Tibial nerve (tissue), 4 donors: ENCODE data around the gene SLC22A5. TPM values are rescaled to one million over a fixed set of nuclear protein-coding genes. Genes with fewer than 3 reads are reported as not detected.
"Not testable (repeated sequence)": the region's sequence is repeated elsewhere in the genome, so short reads cannot be mapped to it uniquely, and the experiment has no call there.

ENCODE experiments used
- DNase-seq, 2 donors: peaks; one replicate each; pipeline ENCODE4 v3.0.0-alpha.2; 2019; ENCODE audit warnings: low spot score in 2 of 2
- H3K27ac ChIP-seq, 4 donors: fragments of 200-600 bp; sonication (generic) in 3 of 4; one replicate each; pipeline ENCODE4 v1.5.1; 2017 to 2019; ENCODE audit warnings: mild to moderate bottlenecking in 1 of 4
- H3K27me3 ChIP-seq, 2 donors: fragments of 200-600 bp; sonication (generic) in 1 of 2; one replicate each; pipeline versions ENCODE4 v1.5.1 to v1.6.0; 2017 to 2019
- H3K36me3 ChIP-seq, 3 donors: fragments of 200-600 bp; sonication (generic); one replicate each; pipeline ENCODE4 v1.5.1; 2018 to 2019
- H3K4me1 ChIP-seq, 4 donors: fragments of 200-600 bp; sonication (generic) in 3 of 4; one replicate each; pipeline ENCODE4 v1.5.1; 2017 to 2019
- H3K4me3 ChIP-seq, 4 donors: fragments of 200-600 bp; sonication (generic) in 3 of 4; one replicate each; pipeline ENCODE4 v1.5.1; 2017 to 2019; ENCODE audit warnings: mild to moderate bottlenecking in 1 of 4, moderate library complexity in 1 of 4
- H3K9me3 ChIP-seq, 4 donors: fragments of 200-600 bp; sonication (generic) in 3 of 4; one replicate each; pipeline ENCODE4 v1.5.1; 2017 to 2019
- CTCF ChIP-seq, 5 experiments: fragments of 200-600 bp in 3 of 5; fragments of 450-650 bp in 2 of 5; sonication (generic) in 3 of 5; IDR thresholded peaks; one replicate each; pipeline ENCODE4 v1.5.1; 2016 to 2019; ENCODE audit warnings: antibody characterized with exemption in 5 of 5, mild to moderate bottlenecking in 3 of 5, moderate library complexity in 2 of 5
- EP300 ChIP-seq, 2 donors: sonication (generic); formaldehyde crosslinking; IDR thresholded peaks; one replicate each; pipeline ENCODE4 v1.6.1; 2017; ENCODE audit warnings: antibody characterized with exemption in 2 of 2, mild to moderate bottlenecking in 1 of 2
- POLR2A ChIP-seq, 2 donors: fragments of 450-650 bp; IDR thresholded peaks; one replicate each; pipeline ENCODE4 v1.6.1; 2017; ENCODE audit warnings: antibody characterized with exemption in 2 of 2, mild to moderate bottlenecking in 2 of 2, moderate library complexity in 2 of 2
- WGBS, 2 donors: methylation state at CpG; one replicate each; pipeline ENCODE4 v1.1.5; 2018; 5-methylcytosine and 5-hydroxymethylcytosine counted together
- total RNA-seq, 4 donors: library from RNA; depleted of rRNA; stranded (reverse); fragments of >200 nt; gene quantifications; one replicate each; pipeline ENCODE4 v1.1.0, GENCODE V29; 2016

SLC22A5 gene
- total RNA-seq, 4 donors from 2014 or later = 11.3 to 19.0 (median 16.3) TPM

GRCh38 chr5:132392411-132392810 lies 22.9 kb downstream of the SLC22A5 start:
- no peak overlapping the region for H3K4me3 ChIP-seq
- H3K9me3 ChIP-seq = no peaks in the 10 kb centered on the region
- H3K4me1 ChIP-seq = peaks cover 0 to 21% (median 15%) of the 10 kb centered on the region in 4 donors
- 87 to 89% methylated on average over 8 of the region's 8 CpGs for WGBS, 2 donors
- no peak for TF ChIP-seq EP300 (IDR thresholded peaks at IDR 0.05)
- TF ChIP-seq POLR2A (IDR thresholded peaks at IDR 0.05) = no peak
- TF ChIP-seq CTCF (IDR thresholded peaks at IDR 0.05) = no peak
- no peak overlapping the region for H3K27ac ChIP-seq
- peaks cover 0 to 65% (median 0%) of the 10 kb centered on the region in 3 donors for H3K36me3 ChIP-seq
- no peak for DNase-seq
- no peaks in the 10 kb centered on the region for H3K27me3 ChIP-seq

- 94 to 96% methylated on average over 6 of the region's 6 CpGs for WGBS, 2 donors
- Histone ChIP-seq H3K27me3 (no peaks in the 10 kb centered on the region), H3K4me1 (peaks cover 0 to 13% (median 8%) of the 10 kb centered on the region in 4 donors), H3K27ac (no peak overlapping the region), H3K36me3 (peaks cover 0 to 65% (median 0%) of the 10 kb centered on the region in 3 donors), H3K9me3 (no peaks in the 10 kb centered on the region), H3K4me3 (no peak overlapping the region)
- no peak for TF ChIP-seq POLR2A (IDR thresholded peaks at IDR 0.05)
- TF ChIP-seq CTCF (IDR thresholded peaks at IDR 0.05) = no peak
- no peak for TF ChIP-seq EP300 (IDR thresholded peaks at IDR 0.05)
- DNase-seq = no peak
Observed at GRCh38 chr5:132392978-132393825, 23.7 kb downstream of the SLC22A5 start.

- no peaks in the 10 kb centered on the region for H3K9me3 ChIP-seq
- TF ChIP-seq EP300 (IDR thresholded peaks at IDR 0.05) = no peak
- no peak for TF ChIP-seq CTCF (IDR thresholded peaks at IDR 0.05)
- TF ChIP-seq POLR2A (IDR thresholded peaks at IDR 0.05) = no peak
- no peak for DNase-seq
- H3K4me3 ChIP-seq = no peak overlapping the region
- peaks cover 0 to 61% (median 0%) of the 10 kb centered on the region in 3 donors for H3K36me3 ChIP-seq
- no peak overlapping the region for H3K27ac ChIP-seq
- no peaks in the 10 kb centered on the region for H3K27me3 ChIP-seq
- WGBS, 2 donors = 61 to 68% methylated on average over 4 of the region's 4 CpGs
- H3K4me1 ChIP-seq = no peaks in the 10 kb centered on the region
Observed at GRCh38 chr5:132394667-132395259, 25.3 kb downstream of the SLC22A5 start.

GRCh38 chr5:132396589-132397031 lies 27.1 kb downstream of the SLC22A5 start:
- H3K9me3 ChIP-seq = no peaks in the 10 kb centered on the region
- no peaks in the 10 kb centered on the region for H3K4me1 ChIP-seq
- WGBS, 2 donors = 56 to 85% methylated on average over 1 of the region's 1 CpG
- H3K36me3 ChIP-seq = peaks cover 0 to 51% (median 0%) of the 10 kb centered on the region in 3 donors
- DNase-seq = no peak
- H3K27ac ChIP-seq = no peak overlapping the region
- H3K4me3 ChIP-seq = no peak overlapping the region
- no peak for TF ChIP-seq POLR2A (IDR thresholded peaks at IDR 0.05)
- no peak for TF ChIP-seq EP300 (IDR thresholded peaks at IDR 0.05)
- TF ChIP-seq CTCF (IDR thresholded peaks at IDR 0.05) = no peak
- no peaks in the 10 kb centered on the region for H3K27me3 ChIP-seq

- no peaks in the 10 kb centered on the region for H3K27me3 ChIP-seq
- WGBS, 2 donors = 89 to 94% methylated on average over 2 of the region's 2 CpGs
- H3K27ac ChIP-seq = no peak overlapping the region
- no peak overlapping the region for H3K4me3 ChIP-seq
- no peak for DNase-seq
- H3K4me1 ChIP-seq = no peaks in the 10 kb centered on the region
- H3K36me3 ChIP-seq = peaks cover 0 to 50% (median 0%) of the 10 kb centered on the region in 3 donors
- H3K9me3 ChIP-seq = no peaks in the 10 kb centered on the region
- TF ChIP-seq EP300 (IDR thresholded peaks at IDR 0.05) (no peak), CTCF (IDR thresholded peaks at IDR 0.05) (no peak), POLR2A (IDR thresholded peaks at IDR 0.05) (no peak)
Observed at GRCh38 chr5:132397224-132397623, 27.7 kb downstream of the SLC22A5 start.

- H3K36me3 ChIP-seq = peaks cover 0 to 41% (median 0%) of the 10 kb centered on the region in 3 donors
- not testable (repeated sequence) for H3K4me1 ChIP-seq, DNase-seq, H3K4me3 ChIP-seq, H3K27me3 ChIP-seq, H3K9me3 ChIP-seq, H3K27ac ChIP-seq
- WGBS, 2 donors = 76 to 83% methylated on average over 11 to 12 of the region's 12 CpGs
Observed at GRCh38 chr5:132397936-132398675, 28.6 kb downstream of the SLC22A5 start.

GRCh38 chr5:132404041-132404440 lies 34.5 kb downstream of the SLC22A5 start:
- DNase-seq, H3K27ac ChIP-seq, H3K27me3 ChIP-seq, H3K4me3 ChIP-seq, H3K36me3 ChIP-seq, H3K9me3 ChIP-seq: not testable (repeated sequence)
- H3K4me1 ChIP-seq = peaks cover 0 to 12% (median 8%) of the 10 kb centered on the region in 4 donors
- WGBS, 2 donors = 87 to 89% methylated on average over 2 of the region's 2 CpGs
